Liver (tissue), 3 donors: ENCODE measurements around the gene CSTF2T.

Experiments
- EGR1 ChIP-seq, 2 donors: IDR thresholded peaks; 2 replicates each; pipeline ENCODE4 v1.6.1; 2016 to 2018; ENCODE audit warnings: antibody characterized with exemption in 2 of 2, low read depth in 2 of 2
- FOXA1 ChIP-seq: IDR thresholded peaks from 2 replicates; pipeline ENCODE4 v1.6.1; 2016; ENCODE audit warnings: antibody characterized with exemption
- JUND ChIP-seq, 2 donors: IDR thresholded peaks; 2 replicates each; pipeline ENCODE4 v1.6.1; 2016; ENCODE audit warnings: antibody characterized with exemption in 2 of 2
- RAD21 ChIP-seq, 2 donors: IDR thresholded peaks; 2 replicates each; pipeline ENCODE4 v1.6.1; 2016; ENCODE audit warnings: antibody characterized with exemption in 2 of 2, mild to moderate bottlenecking in 2 of 2
- SP1 ChIP-seq: IDR thresholded peaks from 2 replicates; pipeline ENCODE4 v1.6.1; 2018; ENCODE audit warnings: antibody characterized with exemption, mild to moderate bottlenecking
- TAF1 ChIP-seq: conservative IDR thresholded peaks from 2 replicates; pipeline ENCODE4 v1.6.1; 2016; ENCODE audit warnings: antibody characterized with exemption, mild to moderate bottlenecking
- YY1 ChIP-seq: IDR thresholded peaks from 2 replicates; pipeline ENCODE4 v1.6.1; 2016; ENCODE audit warnings: antibody characterized with exemption, mild to moderate bottlenecking
- TF ChIP-seq, protein P1 (sequence below): fragments of 150-350 bp; IDR thresholded peaks from 2 replicates; pipeline ENCODE4 v1.5.1; 2017; ENCODE audit warnings: improper control_type of control experiment, low read depth, low read length; ENCODE audit not compliant: missing input control
- TF ChIP-seq, protein P2 (sequence below): IDR thresholded peaks from 2 replicates; pipeline ENCODE4 v1.6.1; 2016; ENCODE audit warnings: antibody characterized with exemption, mild to moderate bottlenecking
- TF ChIP-seq, protein P3 (sequence below): IDR thresholded peaks from 2 replicates; pipeline ENCODE4 v1.6.1; 2016; ENCODE audit warnings: antibody characterized with exemption
- TF ChIP-seq, protein P4 (sequence below): IDR thresholded peaks from 2 replicates; pipeline ENCODE4 v1.6.1; 2016; ENCODE audit warnings: antibody characterized with exemption
- TF ChIP-seq, protein P5 (sequence below): IDR thresholded peaks from 2 replicates; pipeline ENCODE4 v1.6.1; 2016; ENCODE audit warnings: antibody characterized with exemption
- donor health status: healthy.
- donor health status: healthy.

DNA sequence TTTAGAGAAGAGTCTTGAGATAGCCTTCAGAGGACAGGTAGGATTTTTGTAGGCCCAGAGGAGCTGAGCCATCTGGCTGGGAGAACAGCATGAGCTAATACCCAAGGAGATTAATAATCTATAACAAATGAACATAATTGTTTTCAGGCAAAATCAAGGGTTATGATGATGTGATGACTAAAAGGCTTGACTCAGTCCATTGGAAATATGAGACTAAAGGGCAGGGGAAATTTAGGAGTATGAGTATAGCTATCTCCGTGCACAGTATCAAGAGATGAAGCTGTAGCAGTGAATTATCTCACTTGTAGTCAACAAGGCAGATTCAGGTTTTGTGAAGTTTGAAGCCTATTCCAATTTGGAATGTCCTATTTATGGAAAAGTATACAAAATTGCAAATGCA, 40.1 kb downstream of the CSTF2T start:
- no peak for TF ChIP-seq YY1
- TF ChIP-seq, protein P1, sequence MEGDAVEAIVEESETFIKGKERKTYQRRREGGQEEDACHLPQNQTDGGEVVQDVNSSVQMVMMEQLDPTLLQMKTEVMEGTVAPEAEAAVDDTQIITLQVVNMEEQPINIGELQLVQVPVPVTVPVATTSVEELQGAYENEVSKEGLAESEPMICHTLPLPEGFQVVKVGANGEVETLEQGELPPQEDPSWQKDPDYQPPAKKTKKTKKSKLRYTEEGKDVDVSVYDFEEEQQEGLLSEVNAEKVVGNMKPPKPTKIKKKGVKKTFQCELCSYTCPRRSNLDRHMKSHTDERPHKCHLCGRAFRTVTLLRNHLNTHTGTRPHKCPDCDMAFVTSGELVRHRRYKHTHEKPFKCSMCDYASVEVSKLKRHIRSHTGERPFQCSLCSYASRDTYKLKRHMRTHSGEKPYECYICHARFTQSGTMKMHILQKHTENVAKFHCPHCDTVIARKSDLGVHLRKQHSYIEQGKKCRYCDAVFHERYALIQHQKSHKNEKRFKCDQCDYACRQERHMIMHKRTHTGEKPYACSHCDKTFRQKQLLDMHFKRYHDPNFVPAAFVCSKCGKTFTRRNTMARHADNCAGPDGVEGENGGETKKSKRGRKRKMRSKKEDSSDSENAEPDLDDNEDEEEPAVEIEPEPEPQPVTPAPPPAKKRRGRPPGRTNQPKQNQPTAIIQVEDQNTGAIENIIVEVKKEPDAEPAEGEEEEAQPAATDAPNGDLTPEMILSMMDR = no peak
- TF ChIP-seq, protein P2, sequence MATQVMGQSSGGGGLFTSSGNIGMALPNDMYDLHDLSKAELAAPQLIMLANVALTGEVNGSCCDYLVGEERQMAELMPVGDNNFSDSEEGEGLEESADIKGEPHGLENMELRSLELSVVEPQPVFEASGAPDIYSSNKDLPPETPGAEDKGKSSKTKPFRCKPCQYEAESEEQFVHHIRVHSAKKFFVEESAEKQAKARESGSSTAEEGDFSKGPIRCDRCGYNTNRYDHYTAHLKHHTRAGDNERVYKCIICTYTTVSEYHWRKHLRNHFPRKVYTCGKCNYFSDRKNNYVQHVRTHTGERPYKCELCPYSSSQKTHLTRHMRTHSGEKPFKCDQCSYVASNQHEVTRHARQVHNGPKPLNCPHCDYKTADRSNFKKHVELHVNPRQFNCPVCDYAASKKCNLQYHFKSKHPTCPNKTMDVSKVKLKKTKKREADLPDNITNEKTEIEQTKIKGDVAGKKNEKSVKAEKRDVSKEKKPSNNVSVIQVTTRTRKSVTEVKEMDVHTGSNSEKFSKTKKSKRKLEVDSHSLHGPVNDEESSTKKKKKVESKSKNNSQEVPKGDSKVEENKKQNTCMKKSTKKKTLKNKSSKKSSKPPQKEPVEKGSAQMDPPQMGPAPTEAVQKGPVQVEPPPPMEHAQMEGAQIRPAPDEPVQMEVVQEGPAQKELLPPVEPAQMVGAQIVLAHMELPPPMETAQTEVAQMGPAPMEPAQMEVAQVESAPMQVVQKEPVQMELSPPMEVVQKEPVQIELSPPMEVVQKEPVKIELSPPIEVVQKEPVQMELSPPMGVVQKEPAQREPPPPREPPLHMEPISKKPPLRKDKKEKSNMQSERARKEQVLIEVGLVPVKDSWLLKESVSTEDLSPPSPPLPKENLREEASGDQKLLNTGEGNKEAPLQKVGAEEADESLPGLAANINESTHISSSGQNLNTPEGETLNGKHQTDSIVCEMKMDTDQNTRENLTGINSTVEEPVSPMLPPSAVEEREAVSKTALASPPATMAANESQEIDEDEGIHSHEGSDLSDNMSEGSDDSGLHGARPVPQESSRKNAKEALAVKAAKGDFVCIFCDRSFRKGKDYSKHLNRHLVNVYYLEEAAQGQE = no peak
- TF ChIP-seq RAD21 (IDR thresholded peaks at IDR 0.05) = no peak
- TF ChIP-seq EGR1 (IDR thresholded peaks at IDR 0.05; ENCODE audit: low read depth in 2 of 2) = no peak
- TF ChIP-seq SP1 = no peak
- TF ChIP-seq, protein P3, sequence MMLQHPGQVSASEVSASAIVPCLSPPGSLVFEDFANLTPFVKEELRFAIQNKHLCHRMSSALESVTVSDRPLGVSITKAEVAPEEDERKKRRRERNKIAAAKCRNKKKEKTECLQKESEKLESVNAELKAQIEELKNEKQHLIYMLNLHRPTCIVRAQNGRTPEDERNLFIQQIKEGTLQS = no peak
- no peak for TF ChIP-seq FOXA1
- no peak for TF ChIP-seq TAF1
- TF ChIP-seq, protein P4, sequence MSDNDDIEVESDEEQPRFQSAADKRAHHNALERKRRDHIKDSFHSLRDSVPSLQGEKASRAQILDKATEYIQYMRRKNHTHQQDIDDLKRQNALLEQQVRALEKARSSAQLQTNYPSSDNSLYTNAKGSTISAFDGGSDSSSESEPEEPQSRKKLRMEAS = no peak
- no peak for TF ChIP-seq JUND (IDR thresholded peaks at IDR 0.05)
- TF ChIP-seq, protein P5, sequence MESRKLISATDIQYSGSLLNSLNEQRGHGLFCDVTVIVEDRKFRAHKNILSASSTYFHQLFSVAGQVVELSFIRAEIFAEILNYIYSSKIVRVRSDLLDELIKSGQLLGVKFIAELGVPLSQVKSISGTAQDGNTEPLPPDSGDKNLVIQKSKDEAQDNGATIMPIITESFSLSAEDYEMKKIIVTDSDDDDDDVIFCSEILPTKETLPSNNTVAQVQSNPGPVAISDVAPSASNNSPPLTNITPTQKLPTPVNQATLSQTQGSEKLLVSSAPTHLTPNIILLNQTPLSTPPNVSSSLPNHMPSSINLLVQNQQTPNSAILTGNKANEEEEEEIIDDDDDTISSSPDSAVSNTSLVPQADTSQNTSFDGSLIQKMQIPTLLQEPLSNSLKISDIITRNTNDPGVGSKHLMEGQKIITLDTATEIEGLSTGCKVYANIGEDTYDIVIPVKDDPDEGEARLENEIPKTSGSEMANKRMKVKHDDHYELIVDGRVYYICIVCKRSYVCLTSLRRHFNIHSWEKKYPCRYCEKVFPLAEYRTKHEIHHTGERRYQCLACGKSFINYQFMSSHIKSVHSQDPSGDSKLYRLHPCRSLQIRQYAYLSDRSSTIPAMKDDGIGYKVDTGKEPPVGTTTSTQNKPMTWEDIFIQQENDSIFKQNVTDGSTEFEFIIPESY = no peak
